H9 (cell line): Measurements from ENCODE around the gene PDE6H. TPM values are rescaled to one million over a fixed set of nuclear protein-coding genes. Genes with fewer than 3 reads are reported as not detected.

Experiments used
- DNase-seq: peaks from one replicate; pipeline ENCODE4 v3.0.0-alpha.2; 2017
- H2AFZ ChIP-seq: one replicate; pipeline ENCODE4 v1.6.1; 2013; ENCODE audit warnings: mild to moderate bottlenecking, low read length, control low read depth, moderate library complexity
- H2AK5ac ChIP-seq: 2 replicates; pipeline ENCODE4 v1.6.1; 2013; ENCODE audit warnings: low read length, control low read depth, mixed read lengths; ENCODE audit not compliant: insufficient read length
- H2BK120ac ChIP-seq: one replicate; pipeline ENCODE4 v1.6.1; 2013; ENCODE audit warnings: low read depth, mild to moderate bottlenecking, low read length, control low read depth, inconsistent platforms; ENCODE audit not compliant: poor library complexity, severe bottlenecking
- H2BK12ac ChIP-seq: 2 replicates; pipeline ENCODE4 v1.6.1; 2013; ENCODE audit warnings: low read length, control low read depth, mixed read lengths, low read depth; ENCODE audit not compliant: insufficient read length
- H2BK15ac ChIP-seq: 2 replicates; pipeline ENCODE4 v1.6.1; 2013; ENCODE audit warnings: low read depth, low read length, control low read depth
- H2BK20ac ChIP-seq: one replicate; pipeline ENCODE4 v1.6.1; 2013; ENCODE audit warnings: low read depth, mild to moderate bottlenecking, low read length, control low read depth, inconsistent platforms; ENCODE audit not compliant: poor library complexity, severe bottlenecking
- H2BK5ac ChIP-seq: 2 replicates; pipeline ENCODE4 v1.6.1; 2013; ENCODE audit warnings: low read length, control low read depth, mixed read lengths; ENCODE audit not compliant: insufficient read length
- H3K14ac ChIP-seq: 2 replicates; pipeline ENCODE4 v1.6.1; 2013; ENCODE audit warnings: low read length, control low read depth; ENCODE audit not compliant: insufficient read depth
- H3K18ac ChIP-seq: 2 replicates; pipeline ENCODE4 v1.6.1; 2013; ENCODE audit warnings: low read depth, mild to moderate bottlenecking, mixed read lengths, low read length, control low read depth; ENCODE audit not compliant: insufficient read length
- H3K23ac ChIP-seq: 2 replicates; pipeline ENCODE4 v1.6.1; 2013; ENCODE audit warnings: low read length, control low read depth, mixed read lengths, low read depth; ENCODE audit not compliant: insufficient read length
- H3K23me2 ChIP-seq: 2 replicates; pipeline ENCODE4 v1.6.1; 2013; ENCODE audit warnings: low read depth, mild to moderate bottlenecking, mixed read lengths, low read length, control low read depth; ENCODE audit not compliant: insufficient read length, poor library complexity, severe bottlenecking
- H3K27ac ChIP-seq: 2 replicates; pipeline ENCODE4 v1.5.1; 2013; ENCODE audit warnings: low read length, control low read depth, mixed read lengths, low read depth; ENCODE audit not compliant: insufficient read length
- H3K27me3 ChIP-seq: 2 replicates; pipeline ENCODE4 v1.6.1; 2013; ENCODE audit warnings: low read length, control low read depth, inconsistent platforms; ENCODE audit not compliant: insufficient read depth
- H3K4ac ChIP-seq: 2 replicates; pipeline ENCODE4 v1.6.1; 2013; ENCODE audit warnings: low read depth, mild to moderate bottlenecking, control low read depth, inconsistent platforms, low read length, moderate library complexity
- H3K4me1 ChIP-seq: 2 replicates; pipeline ENCODE4 v1.6.1; 2013; ENCODE audit warnings: low read length, control low read depth, inconsistent platforms; ENCODE audit not compliant: insufficient read depth
- H3K4me2 ChIP-seq: 2 replicates; pipeline ENCODE4 v1.6.1; 2013; ENCODE audit warnings: low read length, control low read depth, mixed read lengths; ENCODE audit not compliant: insufficient read length, insufficient read depth
- H3K56ac ChIP-seq: 2 replicates; pipeline ENCODE4 v1.6.1; 2013; ENCODE audit warnings: low read depth, mild to moderate bottlenecking, mixed read lengths, low read length, control low read depth; ENCODE audit not compliant: insufficient read length
- H3K79me1 ChIP-seq: 2 replicates; pipeline ENCODE4 v1.6.1; 2013; ENCODE audit warnings: low read depth, mild to moderate bottlenecking, moderate library complexity, low read length, control low read depth, inconsistent platforms; ENCODE audit not compliant: insufficient read depth, poor library complexity, severe bottlenecking
- H3K79me2 ChIP-seq: 2 replicates; pipeline ENCODE4 v1.6.1; 2013; ENCODE audit warnings: low read length, control low read depth, inconsistent platforms; ENCODE audit not compliant: insufficient read depth
- H3K9ac ChIP-seq: 2 replicates; pipeline ENCODE4 v1.6.1; 2013; ENCODE audit warnings: low read length, control low read depth, mixed read lengths; ENCODE audit not compliant: insufficient read length; ENCODE audit errors: extremely low read depth
- H3K9me3 ChIP-seq: one replicate; pipeline ENCODE4 v1.6.1; 2013; ENCODE audit warnings: low read depth, low read length, inconsistent platforms; ENCODE audit not compliant: control insufficient read depth
- H3T11ph ChIP-seq: one replicate; pipeline ENCODE4 v1.6.1; 2013; ENCODE audit warnings: mild to moderate bottlenecking, low read length, control low read depth, inconsistent platforms
- H4K20me1 ChIP-seq: one replicate; pipeline ENCODE4 v1.6.1; 2013; ENCODE audit not compliant: control insufficient read depth, insufficient read length, insufficient read depth
- H4K5ac ChIP-seq: 2 replicates; pipeline ENCODE4 v1.6.1; 2013; ENCODE audit warnings: low read depth, mild to moderate bottlenecking, mixed read lengths, low read length, control low read depth; ENCODE audit not compliant: insufficient read length
- H4K8ac ChIP-seq: replicated peaks from 2 replicates; pipeline ENCODE4 v1.6.1; 2013; ENCODE audit warnings: low read length, control low read depth, mixed read lengths, low read depth; ENCODE audit not compliant: insufficient read length
- H4K91ac ChIP-seq: 2 replicates; pipeline ENCODE4 v1.6.1; 2013; ENCODE audit warnings: low read depth, mild to moderate bottlenecking, moderate library complexity, mixed read lengths, low read length, control low read depth; ENCODE audit not compliant: insufficient read length
- H3K27ac Mint-ChIP-seq, 3 experiments: 2 replicates in 2 of 3; 3 replicates in 1 of 3; pipeline ENCODE4 v1.8.0; 2020 to 2021; ENCODE audit warnings: mixed read lengths in 3 of 3, mild to moderate bottlenecking in 1 of 3, moderate library complexity in 1 of 3
- H3K27me3 Mint-ChIP-seq: 2 replicates; pipeline ENCODE4 v1.8.0; 2021; ENCODE audit warnings: low read depth, mild to moderate bottlenecking, moderate library complexity, mixed read lengths
- H3K36me3 Mint-ChIP-seq, 3 experiments: 2 replicates in 2 of 3; 3 replicates in 1 of 3; pipeline ENCODE4 v1.8.0; 2020 to 2021; ENCODE audit warnings: low read depth in 3 of 3, mixed read lengths in 3 of 3; ENCODE audit not compliant: insufficient read depth in 1 of 3
- H3K4me1 Mint-ChIP-seq, 2 experiments: 2 replicates each; pipeline ENCODE4 v1.8.0; 2020; ENCODE audit warnings: mixed read lengths in 2 of 2
- H3K4me3 Mint-ChIP-seq, 2 experiments: 2 replicates in 1 of 2; 3 replicates in 1 of 2; pipeline ENCODE4 v1.8.0; 2020 to 2021; ENCODE audit warnings: mild to moderate bottlenecking in 2 of 2, mixed read lengths in 2 of 2, moderate library complexity in 1 of 2
- H3K9me3 Mint-ChIP-seq, 2 experiments: 2 replicates in 1 of 2; 3 replicates in 1 of 2; pipeline ENCODE4 v1.8.0; 2020; ENCODE audit warnings: mild to moderate bottlenecking in 2 of 2, mixed read lengths in 2 of 2, moderate library complexity in 1 of 2
- WGBS: extraction: QIAGEN DNeasy Blood & Tissue Kit; methylation state at CpG from one replicate; pipeline ENCODE4 v1.1.7; 2013; ENCODE audit warnings: missing lambda C conversion rate, low lambda C conversion rate, mixed read lengths; ENCODE audit not compliant: insufficient read length; ENCODE audit errors: extremely low coverage; 5-methylcytosine and 5-hydroxymethylcytosine counted together
- total RNA-seq: library from RNA; stranded (reverse); gene quantifications from 2 replicates; pipeline ENCODE4 v1.2.1, GENCODE V29; 2021
- TF ChIP-seq, protein P1 (sequence below): fragments of 200-600 bp; sonication (generic); conservative IDR thresholded peaks from 3 replicates; pipeline ENCODE4 v1.8.0; 2021; ENCODE audit warnings: antibody characterized with exemption, mild to moderate bottlenecking

The PDE6H gene
- total RNA-seq, 1 experiment from 2014 or later: not detected

DNA sequence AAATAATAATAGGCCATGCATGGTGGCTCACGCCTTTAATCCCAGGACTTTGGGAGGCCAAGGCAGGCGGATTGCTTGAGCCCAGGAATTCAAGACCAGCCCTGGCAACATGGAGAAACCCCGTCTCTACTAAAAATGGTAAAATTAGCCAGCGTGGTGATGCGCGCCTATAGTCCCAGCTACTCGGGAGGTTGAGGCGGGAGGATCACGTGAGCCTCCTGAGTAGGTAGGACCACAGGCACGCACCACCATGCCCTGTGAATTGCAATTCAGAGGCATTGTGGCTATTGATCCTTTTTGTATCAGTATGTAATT, 13.8 kb upstream of the PDE6H start:
- H3K4me2 ChIP-seq: no peak overlapping the region

More for the DNA sequence above, 13.8 kb upstream of the PDE6H start:
- no peak overlapping the region for H2AFZ ChIP-seq
- peaks cover 8% of the 10 kb centered on the region for H3K4me1 ChIP-seq
- DNase-seq: no peak
- no peak overlapping the region for H2BK12ac ChIP-seq
- H3K23ac ChIP-seq: no peak overlapping the region
- no peak overlapping the region for H4K91ac ChIP-seq
- H2AK5ac ChIP-seq: no peak overlapping the region
- H3K4me1 Mint-ChIP-seq: peaks cover 12 to 13% of the 10 kb centered on the region in 2 experiments
- no peak overlapping the region for H3K27ac ChIP-seq
- H3K9ac ChIP-seq: no peak overlapping the region
- no peak overlapping the region for H3K27ac Mint-ChIP-seq
- no peaks in the 10 kb centered on the region for H3K79me2 ChIP-seq
- no peaks in the 10 kb centered on the region for H3K9me3 ChIP-seq
- no peak overlapping the region for H3K56ac ChIP-seq
- no peak overlapping the region for H3K14ac ChIP-seq
- H2BK5ac ChIP-seq: no peak overlapping the region
- no peaks in the 10 kb centered on the region for H3K36me3 Mint-ChIP-seq
- H4K8ac ChIP-seq: no peak overlapping the region
- TF ChIP-seq, protein P1, sequence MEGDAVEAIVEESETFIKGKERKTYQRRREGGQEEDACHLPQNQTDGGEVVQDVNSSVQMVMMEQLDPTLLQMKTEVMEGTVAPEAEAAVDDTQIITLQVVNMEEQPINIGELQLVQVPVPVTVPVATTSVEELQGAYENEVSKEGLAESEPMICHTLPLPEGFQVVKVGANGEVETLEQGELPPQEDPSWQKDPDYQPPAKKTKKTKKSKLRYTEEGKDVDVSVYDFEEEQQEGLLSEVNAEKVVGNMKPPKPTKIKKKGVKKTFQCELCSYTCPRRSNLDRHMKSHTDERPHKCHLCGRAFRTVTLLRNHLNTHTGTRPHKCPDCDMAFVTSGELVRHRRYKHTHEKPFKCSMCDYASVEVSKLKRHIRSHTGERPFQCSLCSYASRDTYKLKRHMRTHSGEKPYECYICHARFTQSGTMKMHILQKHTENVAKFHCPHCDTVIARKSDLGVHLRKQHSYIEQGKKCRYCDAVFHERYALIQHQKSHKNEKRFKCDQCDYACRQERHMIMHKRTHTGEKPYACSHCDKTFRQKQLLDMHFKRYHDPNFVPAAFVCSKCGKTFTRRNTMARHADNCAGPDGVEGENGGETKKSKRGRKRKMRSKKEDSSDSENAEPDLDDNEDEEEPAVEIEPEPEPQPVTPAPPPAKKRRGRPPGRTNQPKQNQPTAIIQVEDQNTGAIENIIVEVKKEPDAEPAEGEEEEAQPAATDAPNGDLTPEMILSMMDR: no peak
- no peak overlapping the region for H3K4me3 Mint-ChIP-seq
- no peaks in the 10 kb centered on the region for H3K27me3 Mint-ChIP-seq
- H3T11ph ChIP-seq: no peak overlapping the region
- H3K27me3 ChIP-seq: no peaks in the 10 kb centered on the region
- no peak overlapping the region for H4K5ac ChIP-seq
- no peak overlapping the region for H2BK20ac ChIP-seq
- H2BK120ac ChIP-seq: no peak overlapping the region
- H3K18ac ChIP-seq: no peak overlapping the region
- H4K20me1 ChIP-seq: no peaks in the 10 kb centered on the region
- H2BK15ac ChIP-seq: no peak overlapping the region
- no peak overlapping the region for H3K4ac ChIP-seq
- H3K79me1 ChIP-seq: no peaks in the 10 kb centered on the region
- no CpG with 5 or more reads among the region's 10 CpGs for WGBS
- no peaks in the 10 kb centered on the region for H3K9me3 Mint-ChIP-seq
- H3K23me2 ChIP-seq: no peaks in the 10 kb centered on the region
